ENCODE data around the gene CCR4. TPM values are rescaled to one million over a fixed set of nuclear protein-coding genes. Genes with fewer than 3 reads are reported as not detected.

The CCR4 gene
- total RNA-seq, 1 experiment from 2014 or later, result not detected

Other genes with a start within 250 kb of the CCR4 start
- not detected in 2 replicates for gene TRIM71, start 133.6 kb upstream of the CCR4 start, total RNA-seq (2014; rRNA removed; shearing (Covaris generic))
- 53.0 and 57.0 TPM in 2 replicates for gene GLB1, start 145.5 kb downstream of the CCR4 start, total RNA-seq (2014; rRNA removed; shearing (Covaris generic))
- gene TMPPE, start 145.5 kb downstream of the CCR4 start, total RNA-seq (2014; rRNA removed; shearing (Covaris generic)), result 2.5 and 2.7 TPM in 2 replicates
- gene CRTAP, start 162.4 kb downstream of the CCR4 start, total RNA-seq (2014; rRNA removed; shearing (Covaris generic)), result 401 and 420 TPM in 2 replicates

Data from NCI-H460 (cell line).